Ovary (tissue), 3 donors: ENCODE data around the gene MYO1B.

Experiments used
- EP300 ChIP-seq: sonication (generic); formaldehyde crosslinking; IDR thresholded peaks from one replicate; pipeline ENCODE4 v1.6.1; 2017; ENCODE audit warnings: antibody characterized with exemption
- TF ChIP-seq, protein P1 (sequence below), 3 donors: fragments of 450-650 bp in 2 of 3; fragments of 200-600 bp in 1 of 3; IDR thresholded peaks; one replicate each; pipeline versions ENCODE4 v1.5.1 to v1.8.0; 2016 to 2022; ENCODE audit warnings: antibody characterized with exemption in 3 of 3, mild to moderate bottlenecking in 1 of 3
- donor health status: DM: no; HTN: no; CAD: no.

DNA sequence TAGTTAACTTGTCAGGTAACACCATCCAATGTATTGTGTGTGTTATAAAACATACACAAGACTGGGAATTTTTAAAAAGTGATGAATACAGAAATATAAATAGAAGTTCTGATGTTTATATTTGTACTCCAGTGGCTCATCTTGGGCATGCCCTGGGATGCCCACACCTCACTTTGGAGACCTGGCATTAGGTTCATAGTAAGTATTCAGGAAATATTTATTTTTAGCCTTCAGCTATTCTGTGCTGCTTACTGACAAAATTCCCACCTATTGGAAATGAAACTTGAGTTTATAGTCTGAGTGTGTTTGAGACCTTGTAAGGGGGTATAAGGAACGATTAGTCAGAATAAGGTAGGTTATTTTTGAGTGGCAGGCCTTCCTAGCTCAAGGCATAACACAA lies 67.5 kb downstream of the MYO1B start:
- no peak for TF ChIP-seq EP300
- TF ChIP-seq, protein P1, sequence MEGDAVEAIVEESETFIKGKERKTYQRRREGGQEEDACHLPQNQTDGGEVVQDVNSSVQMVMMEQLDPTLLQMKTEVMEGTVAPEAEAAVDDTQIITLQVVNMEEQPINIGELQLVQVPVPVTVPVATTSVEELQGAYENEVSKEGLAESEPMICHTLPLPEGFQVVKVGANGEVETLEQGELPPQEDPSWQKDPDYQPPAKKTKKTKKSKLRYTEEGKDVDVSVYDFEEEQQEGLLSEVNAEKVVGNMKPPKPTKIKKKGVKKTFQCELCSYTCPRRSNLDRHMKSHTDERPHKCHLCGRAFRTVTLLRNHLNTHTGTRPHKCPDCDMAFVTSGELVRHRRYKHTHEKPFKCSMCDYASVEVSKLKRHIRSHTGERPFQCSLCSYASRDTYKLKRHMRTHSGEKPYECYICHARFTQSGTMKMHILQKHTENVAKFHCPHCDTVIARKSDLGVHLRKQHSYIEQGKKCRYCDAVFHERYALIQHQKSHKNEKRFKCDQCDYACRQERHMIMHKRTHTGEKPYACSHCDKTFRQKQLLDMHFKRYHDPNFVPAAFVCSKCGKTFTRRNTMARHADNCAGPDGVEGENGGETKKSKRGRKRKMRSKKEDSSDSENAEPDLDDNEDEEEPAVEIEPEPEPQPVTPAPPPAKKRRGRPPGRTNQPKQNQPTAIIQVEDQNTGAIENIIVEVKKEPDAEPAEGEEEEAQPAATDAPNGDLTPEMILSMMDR (IDR thresholded peaks at IDR 0.05), result no peak
